ENCODE results near the gene TACO1. TPM values are rescaled to one million over a fixed set of nuclear protein-coding genes. Genes with fewer than 3 reads are reported as not detected.

TACO1 gene
- 14.6 and 16.4 TPM in 2 replicates for total RNA-seq

DNA sequence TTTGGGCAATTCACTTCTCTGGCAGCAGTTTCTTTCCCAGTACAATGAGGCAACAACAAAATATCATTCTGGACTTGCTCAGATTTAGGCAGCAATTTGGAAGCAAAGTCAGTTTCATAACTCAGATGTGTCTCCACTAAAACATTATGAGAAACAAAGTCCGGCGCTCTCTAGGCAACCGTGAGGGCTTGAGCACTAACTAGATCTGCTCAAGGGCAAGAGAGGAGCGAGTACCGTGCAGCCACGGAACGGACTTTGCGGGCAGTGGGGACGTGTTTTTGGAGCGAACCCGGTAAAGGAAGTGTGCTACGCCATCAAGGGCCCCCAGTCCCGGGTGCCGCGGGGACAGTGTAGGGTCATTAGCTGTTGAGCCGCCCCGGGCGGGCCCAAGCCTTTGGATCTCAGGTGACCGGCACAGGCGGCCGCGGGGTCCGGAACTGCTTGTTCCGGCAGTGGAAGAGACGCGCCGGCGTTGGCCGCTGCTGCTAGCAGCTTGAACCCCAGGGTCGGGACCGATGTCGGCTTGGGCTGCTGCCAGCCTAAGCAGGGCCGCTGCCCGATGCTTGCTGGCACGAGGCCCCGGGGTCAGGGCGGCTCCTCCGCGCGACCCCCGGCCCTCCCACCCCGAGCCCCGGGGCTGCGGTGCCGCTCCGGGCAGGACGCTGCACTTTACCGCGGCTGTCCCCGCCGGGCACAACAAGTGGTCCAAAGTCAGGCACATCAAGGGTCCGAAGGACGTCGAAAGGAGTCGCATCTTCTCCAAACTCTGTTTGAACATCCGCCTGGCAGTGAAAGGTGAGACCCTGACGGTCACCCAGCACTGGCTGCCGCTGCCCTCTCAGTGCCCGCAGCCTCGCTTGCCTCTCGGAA is at the start of gene TACO1:
Gene TACO1, plus strand, starts transcription at position 327 of the 870 bp plus-strand sequence. Its CDS starts 189 bp downstream, at position 516.

DNA sequence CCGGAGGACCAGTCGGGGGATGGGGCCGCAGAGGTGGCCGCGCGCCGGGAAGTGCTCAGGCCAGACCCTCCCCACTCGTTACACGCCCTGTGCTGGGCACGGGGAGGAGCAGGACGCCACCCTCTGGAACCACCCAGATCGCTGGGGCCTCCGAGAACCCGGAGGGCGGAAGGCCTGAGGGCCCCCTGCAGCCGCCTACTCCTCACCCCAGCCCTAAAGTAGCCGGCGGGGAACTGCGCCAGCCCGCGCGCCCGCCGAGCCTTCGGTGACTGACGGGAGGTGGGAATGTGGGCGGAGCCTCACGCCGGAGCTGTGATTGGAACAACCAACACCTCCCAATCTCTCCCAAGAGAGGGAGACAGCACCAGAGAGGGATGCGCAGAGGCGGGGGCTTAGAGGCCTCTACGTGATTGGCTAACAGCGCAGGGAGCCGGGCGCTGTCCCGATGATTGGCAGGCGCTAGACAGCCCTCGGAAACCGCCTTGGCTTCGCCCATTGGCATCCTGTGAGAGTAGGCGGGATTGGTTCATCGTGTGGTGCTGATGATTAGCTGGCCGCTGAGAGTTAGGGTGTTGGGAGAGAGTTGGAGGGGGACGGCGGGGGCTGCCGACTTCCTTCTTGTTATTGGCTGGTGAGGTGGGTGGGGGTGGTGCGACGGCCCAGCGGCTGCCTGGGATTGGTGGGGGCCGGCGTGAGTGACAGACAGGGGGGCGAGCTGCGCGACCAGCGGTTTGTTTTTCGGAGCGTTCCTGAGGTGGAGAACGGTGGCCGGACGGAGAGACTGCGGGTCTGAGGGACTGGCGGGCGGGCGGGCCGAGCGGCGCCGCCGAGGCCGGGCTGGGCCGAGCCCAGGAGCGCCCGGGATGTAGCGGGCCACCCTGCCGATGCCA is 21.2 kb downstream of the TACO1 start, which contains the start of gene MAP3K3:
Gene MAP3K3, plus strand, starts transcription at position 734 of the 890 bp plus-strand sequence. CDS start 343 bp downstream, outside the sequence.

Other genes with a start within 250 kb of the TACO1 start
- 26.6 and 34.9 TPM in 2 replicates for gene CYB561, start 154.6 kb upstream of the TACO1 start, total RNA-seq
- under 0.01 and 0.36 TPM in 2 replicates for gene ACE, start 123.8 kb upstream of the TACO1 start, total RNA-seq
- not detected in 2 replicates for gene KCNH6, start 77.5 kb upstream of the TACO1 start, total RNA-seq
- 11.3 and 34.3 TPM in 2 replicates for gene DCAF7, start 50.4 kb upstream of the TACO1 start, total RNA-seq
- 9.9 and 16.1 TPM in 2 replicates for gene MAP3K3, start 21.5 kb downstream of the TACO1 start, total RNA-seq
- 0.34 and 4.1 TPM in 2 replicates for gene LIMD2, start 99.2 kb downstream of the TACO1 start, total RNA-seq
- gene STRADA, start 140.9 kb downstream of the TACO1 start, total RNA-seq = 11.3 and 18.2 TPM in 2 replicates
- gene CCDC47, start 172.7 kb downstream of the TACO1 start, total RNA-seq = 142 and 214 TPM in 2 replicates
- gene DDX42, start 173.3 kb downstream of the TACO1 start, total RNA-seq = 70.4 and 116 TPM in 2 replicates
- gene PSMC5, start 226.5 kb downstream of the TACO1 start, total RNA-seq = 54.7 and 64.1 TPM in 2 replicates
- gene FTSJ3, start 226.8 kb downstream of the TACO1 start, total RNA-seq = 46.3 and 111 TPM in 2 replicates
- 76.6 and 105 TPM in 2 replicates for gene SMARCD2, start 241.8 kb downstream of the TACO1 start, total RNA-seq

Measured in nasal cavity respiratory epithelium epithelial cell of viscerocranial mucosa (primary cell).